HG02759 (cell line): ENCODE measurements around the gene SPNS2.
"Not testable (repeated sequence)": the region's sequence is repeated elsewhere in the genome, so short reads cannot be mapped to it uniquely, and the experiment has no call there.

Source experiments
- ATAC-seq: cut with Tn5 transposase; IDR thresholded peaks from one replicate; pipeline ENCODE4 v1.9.1; 2021; ENCODE audit warnings: mild to moderate bottlenecking, moderate library complexity; ENCODE audit not compliant: unreplicated experiment

The SPNS2 gene

DNA sequence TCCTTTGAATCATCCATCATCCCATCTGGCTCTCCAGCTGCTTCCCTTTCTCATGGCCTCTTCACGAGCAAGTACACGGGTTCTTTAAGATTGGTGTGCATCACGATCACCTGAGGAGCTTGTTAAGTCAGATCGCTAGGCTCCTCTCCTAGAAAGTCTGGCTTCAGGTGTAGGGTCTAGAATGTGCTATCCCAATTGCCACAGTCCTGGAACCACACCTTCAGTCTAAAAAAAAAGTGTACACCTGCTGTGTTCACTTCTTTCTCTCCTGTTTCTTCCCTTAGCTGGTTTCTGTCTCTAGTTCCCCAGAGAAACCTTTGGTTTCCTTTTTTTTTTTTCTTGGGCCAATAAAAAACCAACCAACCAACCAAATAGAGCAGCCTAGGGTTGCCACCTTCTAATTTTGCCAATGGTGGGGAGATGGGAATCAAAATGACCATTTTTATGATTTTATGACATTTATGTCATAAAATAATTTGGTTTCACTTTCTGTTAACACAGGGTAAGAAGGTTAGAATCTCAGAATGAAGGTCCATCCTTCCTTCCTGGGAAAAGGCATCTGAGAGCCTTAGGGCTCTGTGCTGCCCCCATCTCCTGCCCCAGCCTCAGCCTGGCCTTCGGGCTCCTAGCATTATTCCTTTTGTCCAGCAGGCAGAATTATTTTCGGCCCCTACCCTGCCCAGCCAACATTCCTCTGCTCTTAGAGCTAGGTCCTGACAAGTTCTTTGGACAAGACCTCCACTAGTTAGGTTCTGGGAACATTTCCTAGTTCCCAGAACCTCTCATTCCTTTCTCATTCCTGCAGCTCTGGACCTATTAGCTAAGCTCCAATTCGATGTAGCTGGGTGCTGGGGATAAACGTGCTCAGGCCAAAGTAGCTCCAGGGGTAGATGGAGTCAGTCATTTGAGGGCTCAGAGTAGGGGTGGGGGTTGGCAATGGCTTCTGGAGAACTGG lies 63.6 kb downstream of the SPNS2 start:
- ATAC-seq = no peak

DNA sequence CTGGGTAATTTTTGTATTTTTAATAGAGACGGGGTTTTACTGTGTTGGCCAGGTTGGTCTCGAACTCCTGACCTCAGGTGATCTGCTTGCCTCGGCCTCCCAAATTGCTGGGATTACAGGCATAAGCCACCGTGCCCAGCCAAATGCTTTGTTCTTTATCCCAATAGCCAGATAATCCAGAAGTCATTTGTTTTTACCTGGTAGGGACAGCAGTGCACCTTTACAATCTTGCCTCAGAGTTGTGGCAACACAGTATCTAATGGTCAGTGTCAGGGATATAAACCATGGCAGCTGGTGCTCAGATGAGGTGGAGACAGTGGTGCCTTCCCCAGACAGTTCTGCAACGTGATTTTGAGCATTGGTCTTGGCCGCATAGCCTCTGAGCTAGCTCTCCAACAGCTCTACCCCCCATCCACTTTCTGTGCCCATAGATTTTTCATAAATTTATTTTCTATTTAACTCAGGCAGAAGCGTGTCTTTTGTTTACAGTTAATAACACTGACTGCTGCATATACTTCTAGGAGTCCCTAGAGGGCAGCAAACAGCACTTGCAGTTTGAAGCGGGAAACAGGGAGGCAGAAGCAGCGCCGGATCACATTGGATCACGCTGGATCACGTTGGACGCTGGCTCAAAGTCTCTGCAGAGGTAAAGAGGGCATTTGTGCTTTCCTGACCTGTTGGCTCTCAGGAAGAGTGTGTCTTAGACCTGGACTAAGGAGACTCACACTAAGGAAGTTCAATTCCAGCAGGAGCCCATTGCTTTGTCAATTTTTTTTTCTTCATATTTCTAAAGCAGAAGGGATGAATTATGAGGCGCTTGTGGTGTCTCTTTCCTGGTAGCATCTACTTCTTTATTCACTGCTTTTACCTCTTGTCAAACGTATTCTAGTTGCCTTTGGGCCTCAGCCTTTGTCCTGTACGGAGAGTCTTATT lies 66.8 kb downstream of the SPNS2 start:
- no peak for ATAC-seq

DNA sequence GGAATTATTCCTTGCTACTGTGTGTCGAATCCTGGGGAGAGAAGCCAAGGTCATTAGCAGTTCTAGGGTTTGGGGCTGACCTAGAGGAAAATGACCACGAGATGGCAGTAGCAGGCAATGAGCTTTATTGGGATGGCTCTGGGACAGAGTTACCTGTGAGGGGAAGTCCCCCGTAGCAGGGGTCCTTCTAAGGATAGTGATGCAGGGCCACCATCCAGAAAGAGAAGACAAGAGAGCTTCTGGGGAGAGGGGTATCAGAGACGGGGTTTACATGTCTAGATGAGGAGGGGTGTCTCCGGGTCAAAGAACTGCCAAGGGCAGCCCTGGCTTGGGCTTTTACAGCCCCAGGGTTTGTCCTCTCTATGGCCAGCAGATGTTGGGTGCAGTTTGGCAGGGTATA lies 68.1 kb downstream of the SPNS2 start:
- no peak for ATAC-seq

- no peak for ATAC-seq
These were observed 70.9 kb downstream of the SPNS2 start for GRCh38 chr17:4569591-4569990.

GRCh38 chr17:4572131-4572530 lies 73.5 kb downstream of the SPNS2 start:
- ATAC-seq = no peak

DNA sequence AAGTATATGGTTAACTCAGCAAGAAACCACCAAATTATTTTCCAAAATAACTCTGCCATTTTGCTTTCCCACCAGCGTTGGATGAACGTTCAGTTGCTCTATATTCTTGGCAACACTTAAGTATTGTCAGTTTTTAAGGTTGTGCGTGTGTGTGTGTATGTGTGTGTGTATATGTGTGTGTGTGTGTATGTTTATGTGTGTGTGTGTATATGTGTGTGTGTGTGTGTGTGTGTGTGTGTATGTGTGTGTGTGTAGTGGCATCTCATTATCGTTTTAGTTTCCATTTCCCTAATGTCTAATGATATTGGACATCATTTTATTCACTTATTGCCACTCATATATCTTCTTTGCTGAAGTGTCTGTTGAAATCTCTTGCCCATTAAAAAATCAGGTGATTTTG lies 74.4 kb downstream of the SPNS2 start:
- no peak for ATAC-seq

GRCh38 chr17:4573669-4574068 lies 75.0 kb downstream of the SPNS2 start:
- no peak for ATAC-seq

DNA sequence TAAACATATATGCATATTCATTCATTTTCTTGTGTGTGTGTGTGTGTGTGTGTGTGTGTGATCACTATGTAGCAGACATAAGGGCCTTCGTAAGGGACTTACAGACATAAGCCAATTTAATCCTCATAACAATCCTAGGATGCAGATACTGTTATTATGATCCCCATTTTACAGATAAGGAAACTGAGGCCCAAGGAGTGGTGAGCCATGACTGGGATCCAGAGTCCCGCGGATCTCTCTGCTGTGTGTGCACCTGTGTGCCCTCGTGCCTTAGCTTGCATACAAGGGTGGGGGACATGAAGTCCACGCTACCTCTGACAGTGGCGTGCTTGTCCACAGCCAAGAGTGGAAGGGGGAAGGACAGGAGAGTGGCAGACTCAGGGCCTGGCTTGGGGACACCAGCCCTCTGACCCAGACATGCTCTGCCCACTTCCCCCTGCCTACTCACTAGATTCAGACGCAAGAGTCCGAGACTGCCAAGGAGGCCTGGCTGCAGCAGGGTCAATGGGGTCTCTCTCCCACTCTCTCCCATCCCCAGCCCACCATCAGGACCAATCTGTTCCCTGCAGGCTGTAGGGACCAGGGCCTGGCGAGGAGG lies 75.9 kb downstream of the SPNS2 start:
- ATAC-seq = no peak

DNA sequence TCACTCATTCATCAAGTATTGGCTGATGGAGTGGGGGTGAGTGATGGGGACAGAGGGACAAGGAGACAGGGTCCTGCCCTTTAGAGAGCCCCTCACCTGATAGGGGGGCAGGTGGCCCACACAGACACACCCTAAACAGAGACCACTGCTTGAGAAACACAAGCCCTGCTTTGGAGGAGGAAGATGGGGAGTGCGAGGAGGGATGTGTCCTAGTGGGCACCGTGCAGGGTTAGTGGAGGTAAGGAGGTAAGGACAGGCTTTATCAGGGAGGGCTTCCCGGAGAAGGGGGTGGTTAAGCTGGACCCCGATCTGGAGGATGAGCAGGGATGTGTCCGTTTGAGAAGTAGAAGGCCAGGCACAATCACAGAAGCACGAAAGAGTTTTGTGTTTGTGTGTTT lies 77.5 kb downstream of the SPNS2 start:
- ATAC-seq = no peak

DNA sequence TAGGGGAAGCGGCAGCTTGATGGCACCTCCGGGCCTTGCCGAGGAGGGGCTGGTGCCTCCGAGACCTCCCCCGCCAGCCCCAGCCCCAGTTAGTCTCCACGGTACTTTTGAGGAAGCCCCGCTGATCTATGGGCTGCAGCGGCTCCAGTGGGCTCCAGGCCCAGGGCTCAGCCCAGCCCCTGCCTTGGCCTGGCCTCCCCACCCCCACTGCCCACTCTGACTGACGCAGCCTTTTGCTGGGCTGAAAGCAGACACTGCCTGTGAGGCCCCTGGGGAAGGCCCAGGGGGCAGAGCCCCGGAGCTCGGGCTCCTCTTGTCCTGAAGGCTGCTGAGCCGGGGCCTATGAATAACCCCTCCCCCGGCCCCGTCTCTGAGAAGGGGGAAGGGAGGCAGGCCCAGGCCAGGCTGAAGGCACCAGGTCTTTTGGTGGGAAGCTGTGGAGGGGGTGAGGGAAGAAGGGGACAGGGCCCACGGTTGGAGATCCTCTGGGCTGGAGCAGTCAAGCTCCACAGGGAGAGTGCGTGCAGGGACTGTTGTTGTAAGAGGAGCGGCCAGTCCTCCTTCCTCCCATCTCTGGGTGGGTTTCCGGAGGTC lies 78.1 kb downstream of the SPNS2 start:
- ATAC-seq = no peak

GRCh38 chr17:4577386-4577993 lies 78.8 kb downstream of the SPNS2 start:
- ATAC-seq = no peak

GRCh38 chr17:4578349-4578748 lies 79.7 kb downstream of the SPNS2 start:
- ATAC-seq = not testable (repeated sequence)

DNA sequence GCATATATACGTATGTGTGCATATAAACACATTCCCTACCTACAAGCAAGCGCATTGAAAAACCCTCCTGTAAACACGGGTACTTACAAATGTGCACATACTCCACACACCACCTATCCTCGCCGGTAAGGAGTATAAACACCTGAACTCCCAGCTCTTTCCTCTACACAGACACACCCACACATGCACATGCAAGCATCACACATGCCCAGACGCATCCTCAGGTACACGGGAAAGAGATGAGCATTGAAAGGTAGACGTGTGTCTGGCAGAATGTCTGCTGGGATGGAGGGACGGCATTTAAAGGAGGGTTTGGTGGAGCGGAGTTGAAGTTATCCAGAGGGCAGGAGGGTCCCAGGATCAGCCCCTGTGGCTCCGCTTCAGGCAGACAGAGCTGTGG lies 81.0 kb downstream of the SPNS2 start:
- no peak for ATAC-seq

- no peak for ATAC-seq
These were observed 81.6 kb downstream of the SPNS2 start for GRCh38 chr17:4580291-4580690.

- ATAC-seq = no peak
These were observed 83.4 kb downstream of the SPNS2 start for GRCh38 chr17:4582101-4582501.

- ATAC-seq = no peak
These were observed 84.0 kb downstream of the SPNS2 start for GRCh38 chr17:4582691-4583090.

GRCh38 chr17:4583206-4583605 lies 84.5 kb downstream of the SPNS2 start:
- no peak for ATAC-seq

- ATAC-seq = no peak
These were observed 85.1 kb downstream of the SPNS2 start for GRCh38 chr17:4583782-4584100.

DNA sequence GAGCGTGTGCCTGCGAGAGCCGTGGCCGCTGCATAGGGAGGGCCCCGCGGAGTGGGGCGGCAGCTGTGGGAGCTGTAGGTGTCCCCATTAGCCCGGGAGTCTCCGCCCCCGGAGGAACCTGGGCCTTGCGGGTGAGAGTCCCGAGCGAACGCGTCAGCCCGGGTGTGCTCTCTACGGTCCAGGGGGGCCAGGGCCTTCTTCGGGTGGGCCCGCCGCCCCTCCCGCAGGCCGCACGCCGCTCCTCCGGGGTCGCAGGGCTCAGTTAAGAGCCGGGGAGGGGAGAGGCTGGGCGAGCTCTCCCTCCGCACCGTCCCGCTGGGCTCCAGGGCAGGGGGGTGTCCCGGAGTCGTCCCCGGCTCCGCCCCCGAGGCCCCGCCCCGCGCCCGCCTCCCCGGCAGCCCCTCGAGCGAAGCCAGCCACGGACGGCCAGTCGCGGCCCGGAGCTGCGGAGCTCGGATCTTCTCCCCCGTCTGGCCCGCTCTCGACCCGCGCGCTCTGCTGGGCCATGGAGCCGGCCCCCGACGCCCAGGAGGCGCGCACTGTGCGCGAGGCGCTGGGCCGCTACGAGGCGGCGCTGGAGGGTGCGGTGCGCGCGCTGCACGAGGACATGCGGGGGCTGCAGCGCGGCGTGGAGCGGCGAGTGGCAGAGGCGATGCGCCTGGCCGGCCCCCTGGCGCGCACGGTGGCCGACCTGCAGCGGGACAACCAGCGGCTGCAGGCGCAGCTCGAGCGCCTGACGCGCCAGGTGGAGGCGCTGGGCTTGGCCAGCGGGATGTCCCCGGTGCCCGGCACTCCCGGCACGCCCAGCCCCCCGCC lies 85.6 kb downstream of the SPNS2 start, which contains the start of gene SMTNL2:
TSS of gene SMTNL2 (plus strand) at position 429 of the 816 bp plus-strand sequence. CDS start at position 506, 77 bp downstream.
- ATAC-seq = no peak
